HCT116 (cell line): ENCODE measurements around the gene SEC16A. TPM values are rescaled to one million over a fixed set of nuclear protein-coding genes. Genes with fewer than 3 reads are reported as not detected.

ENCODE experiments used
- ATAC-seq: fragments of 200-7000 bp; cut with Tn5 transposase; 2 replicates; pipeline ENCODE4 v1.9.1; 2020; ENCODE audit warnings: mild to moderate bottlenecking, moderate library complexity
- BruUV-seq: library from RNA; stranded (reverse); fragments of 400-500 nt; replicated peaks from 2 replicates; lab custom pipeline; 2021; lab: Mats Ljungman, UMichigan
- CTCF ChIA-PET: fragments of 300-600 bp; sonication (Branson Sonifier 250); formaldehyde crosslinking; loops from one replicate; lab custom pipeline; 2021; ENCODE audit warnings: antibody characterized with exemption; lab: Charles Lee
- POLR2A ChIA-PET: fragments of 300-600, 350-600 bp; sonication (Branson Sonifier 250); formaldehyde crosslinking; loops from one replicate; lab custom pipeline; 2021; ENCODE audit warnings: antibody characterized with exemption; lab: Charles Lee
- RAD21 ChIA-PET, 2 experiments: fragments of 300-600 bp; sonication (Branson Sonifier 250); formaldehyde crosslinking; loops; one replicate each; lab custom pipeline; 2023; ENCODE audit warnings: low total read pairs in 2 of 2; ENCODE audit not compliant: uncharacterized antibody in 2 of 2, unreplicated experiment in 2 of 2, low non-redundant PET in 1 of 2; lab: Charles Lee
- DNase-seq: peaks from one replicate; pipeline ENCODE4 v3.0.0-alpha.2; 2010; ENCODE audit warnings: low read depth, low spot score
- H2AFZ ChIP-seq: fragments of 200-600 bp; shearing (Covaris generic), sonication (generic); 2 replicates; pipeline ENCODE4 v1.6.1; 2017; ENCODE audit warnings: low read depth, mixed run types, mixed read lengths, antibody characterized with exemption, low read length; ENCODE audit not compliant: poor library complexity, severe bottlenecking
- H3K27ac ChIP-seq: 2 replicates; pipeline ENCODE4 v1.5.1; 2012; ENCODE audit warnings: low read depth, low read length
- H3K27me3 ChIP-seq: fragments of 200-600 bp; sonication (generic); 2 replicates; pipeline ENCODE4 v1.6.1; 2016; ENCODE audit warnings: mixed run types, low read length, mixed read lengths; ENCODE audit not compliant: insufficient read depth
- H3K36me3 ChIP-seq, 2 experiments: fragments of 200-500 bp in 1 of 2; fragments of 200-600 bp in 1 of 2; sonication (Bioruptor generic) in 1 of 2; sonication (generic) in 1 of 2; 2 replicates each; pipeline versions ENCODE4 v1.5.1 to v1.6.1; 2014 to 2016; ENCODE audit warnings: low read length in 2 of 2, inconsistent platforms in 1 of 2, mixed read lengths in 1 of 2, mixed run types in 1 of 2; ENCODE audit not compliant: insufficient read depth in 2 of 2, control insufficient read depth in 1 of 2
- H3K4me1 ChIP-seq, 2 experiments: fragments of 200-600 bp in 1 of 2; sonication (generic) in 1 of 2; 2 replicates each; pipeline versions ENCODE4 v1.5.1 to v1.6.1; 2012 to 2017; ENCODE audit warnings: low read length in 2 of 2, inconsistent platforms in 1 of 2, mild to moderate bottlenecking in 1 of 2, mixed read lengths in 1 of 2, mixed run types in 1 of 2, moderate library complexity in 1 of 2; ENCODE audit not compliant: insufficient read depth in 2 of 2, control insufficient read depth in 1 of 2
- H3K4me2 ChIP-seq: fragments of 200-600 bp; sonication (generic); 2 replicates; pipeline ENCODE4 v1.6.1; 2017; ENCODE audit warnings: mixed run types, low read length, mixed read lengths
- H3K4me3 ChIP-seq, 2 experiments: fragments of 200-600 bp in 1 of 2; sonication (generic) in 1 of 2; replicated peaks in 1 of 2; 2 replicates each; pipeline ENCODE4 v1.5.1; 2011 to 2016; ENCODE audit warnings: low read length in 2 of 2, control low read depth in 1 of 2, low read depth in 1 of 2, mild to moderate bottlenecking in 1 of 2, mixed read lengths in 1 of 2, mixed run types in 1 of 2
- H3K79me2 ChIP-seq: fragments of 200-600 bp; sonication (generic); 2 replicates; pipeline ENCODE4 v1.6.1; 2017; ENCODE audit warnings: mild to moderate bottlenecking, mixed run types, low read length, moderate library complexity, mixed read lengths; ENCODE audit not compliant: insufficient read depth
- H3K9ac ChIP-seq: fragments of 200-600 bp; sonication (generic); 2 replicates; pipeline ENCODE4 v1.6.1; 2016; ENCODE audit warnings: low read length, mixed read lengths
- H3K9me2 ChIP-seq: fragments of 200-600 bp; sonication (generic), shearing (Covaris generic); 2 replicates; pipeline ENCODE4 v1.6.1; 2017; ENCODE audit warnings: mixed run types, mild to moderate bottlenecking, moderate library complexity; ENCODE audit not compliant: insufficient read depth
- H3K9me3 ChIP-seq, 2 experiments: fragments of 200-500 bp in 1 of 2; fragments of 200-600 bp in 1 of 2; sonication (Bioruptor generic) in 1 of 2; sonication (generic) in 1 of 2; 2 replicates each; pipeline ENCODE4 v1.6.1; 2014 to 2017; ENCODE audit warnings: low read length in 2 of 2, mixed read lengths in 2 of 2, inconsistent platforms in 1 of 2, low read depth in 1 of 2, mild to moderate bottlenecking in 1 of 2, mixed run types in 1 of 2, moderate library complexity in 1 of 2; ENCODE audit not compliant: control insufficient read depth in 1 of 2, insufficient read depth in 1 of 2
- H4K20me1 ChIP-seq: fragments of 200-600 bp; sonication (generic), shearing (Covaris generic); 2 replicates; pipeline ENCODE4 v1.6.1; 2017; ENCODE audit warnings: mixed run types, mild to moderate bottlenecking, moderate library complexity; ENCODE audit not compliant: insufficient read depth
- CTCF ChIP-seq, 3 experiments: fragments of 200-600 bp in 1 of 3; sonication (generic) in 1 of 3; IDR thresholded peaks in 2 of 3; conservative IDR thresholded peaks in 1 of 3; 2 replicates each; pipeline ENCODE4 v1.5.1; 2012 to 2017; ENCODE audit warnings: low read depth in 2 of 3, low read length in 2 of 3, antibody characterized with exemption in 1 of 3, borderline replicate concordance in 1 of 3, control low read depth in 1 of 3, mild to moderate bottlenecking in 1 of 3, mixed read lengths in 1 of 3, mixed run types in 1 of 3, moderate library complexity in 1 of 3; ENCODE audit not compliant: insufficient read depth in 1 of 3
- EZH2 ChIP-seq: fragments of 200-600 bp; sonication (generic); IDR thresholded peaks from 2 replicates; pipeline ENCODE4 v1.6.1; 2017; ENCODE audit warnings: antibody characterized with exemption, mixed run types
- EZH2phosphoT487 ChIP-seq: fragments of 200-600 bp; IDR thresholded peaks from 2 replicates; pipeline ENCODE4 v1.6.1; 2018; ENCODE audit warnings: antibody characterized with exemption, borderline replicate concordance
- POLR2AphosphoS5 ChIP-seq: IDR thresholded peaks from 2 replicates; pipeline ENCODE4 v1.6.1; 2011; ENCODE audit warnings: mild to moderate bottlenecking, low read depth, low read length, moderate library complexity
- RAD21 ChIP-seq: IDR thresholded peaks from 2 replicates; pipeline ENCODE4 v1.6.1; 2012; ENCODE audit warnings: low read depth, mild to moderate bottlenecking
- REST ChIP-seq: IDR thresholded peaks from 2 replicates; pipeline ENCODE4 v1.6.1; 2012; ENCODE audit warnings: low read depth
- TCF7L2 ChIP-seq: IDR thresholded peaks from 2 replicates; pipeline ENCODE4 v1.7.0; 2011; ENCODE audit warnings: borderline replicate concordance, inconsistent platforms; ENCODE audit not compliant: insufficient read depth, insufficient read length; ENCODE audit errors: extremely low read depth
- YY1 ChIP-seq: IDR thresholded peaks from 2 replicates; pipeline ENCODE4 v1.6.1; 2011; ENCODE audit warnings: low read length, low read depth, moderate library complexity, mild to moderate bottlenecking; ENCODE audit not compliant: insufficient replicate concordance; ENCODE audit errors: extremely low read depth
- ZBTB33 ChIP-seq: IDR thresholded peaks from 2 replicates; pipeline ENCODE4 v1.6.1; 2011; ENCODE audit warnings: mild to moderate bottlenecking, low read length, moderate library complexity; ENCODE audit not compliant: insufficient replicate concordance; ENCODE audit errors: extremely low read depth
- intact Hi-C: fragments of 100-400 bp; cut with micrococcal nuclease; formaldehyde crosslinking; loops from 2 replicates; pipeline ENCODE4 v1.10.0; 2022
- total RNA-seq: library from RNA; stranded (reverse); gene quantifications from one replicate; pipeline ENCODE4 v1.2.1, GENCODE V29; 2021; ENCODE audit not compliant: unreplicated experiment

Gene SEC16A
- total RNA-seq, 1 experiment from 2014 or later = 49.8 TPM

GRCh38 chr9:136492978-136493522 is 10.2 kb upstream of the SEC16A start:
- no peak overlapping the region for H3K4me2 ChIP-seq
- TF ChIP-seq TCF7L2 = no peak
- no peak for TF ChIP-seq REST
- no peak for TF ChIP-seq ZBTB33
- no peak for TF ChIP-seq EZH2
- no peak for TF ChIP-seq YY1
- TF ChIP-seq EZH2phosphoT487 = no peak
- TF ChIP-seq RAD21 = no peak
- no peak for TF ChIP-seq CTCF (IDR thresholded peaks at IDR 0.05 in 2 of 3, conservative IDR thresholded peaks at IDR 0.05 in 1 of 3; ENCODE audit: borderline replicate concordance in 1 of 3, insufficient read depth in 1 of 3, low read depth in 2 of 3, low read length in 2 of 3)
- no peak for TF ChIP-seq POLR2AphosphoS5
- no peaks in the 10 kb centered on the region for H4K20me1 ChIP-seq
- H3K4me1 ChIP-seq = peaks cover 0 to 3% of the 10 kb centered on the region in 2 experiments; a peak in 1 of 4 replicates
- peaks cover 4 to 14% of the 10 kb centered on the region in 2 experiments; a peak in 3 of 4 replicates for H3K36me3 ChIP-seq
- H3K79me2 ChIP-seq = no peaks in the 10 kb centered on the region
- H3K9me3 ChIP-seq = no peaks in the 10 kb centered on the region
- intact Hi-C loops = no loop called here
- RAD21 ChIA-PET = no interaction called here
- no peak overlapping the region for H3K9ac ChIP-seq
- no peak for DNase-seq
- H2AFZ ChIP-seq = no peak overlapping the region
- no peaks in the 10 kb centered on the region for H3K27me3 ChIP-seq
- no TSS peak for BruUV-seq
- POLR2A ChIA-PET = no interaction called here
- H3K4me3 ChIP-seq = no peak overlapping the region
- CTCF ChIA-PET = no interaction called here
- H3K27ac ChIP-seq = no peak overlapping the region
- H3K9me2 ChIP-seq = no peaks in the 10 kb centered on the region
- no peak for ATAC-seq
